Immature natural killer cell (primary cell): Measurements from ENCODE around the gene PRUNE2. TPM values are rescaled to one million over a fixed set of nuclear protein-coding genes. Genes with fewer than 3 reads are reported as not detected.

Experiments used
- DNase-seq, 3 donors: peaks; one replicate each; pipeline ENCODE4 v3.0.0; 2022; ENCODE audit warnings: mixed read lengths in 1 of 3
- H3K27ac Mint-ChIP-seq, 6 donors: one replicate each; pipeline ENCODE4 v1.8.0; 2020; ENCODE audit warnings: mixed read lengths in 6 of 6, mild to moderate bottlenecking in 5 of 6, inconsistent platforms in 4 of 6, moderate library complexity in 3 of 6
- H3K27me3 Mint-ChIP-seq, 3 donors: one replicate each; pipeline ENCODE4 v1.8.0; 2020 to 2021; ENCODE audit warnings: low read depth in 3 of 3, mild to moderate bottlenecking in 3 of 3, mixed read lengths in 3 of 3, moderate library complexity in 3 of 3, inconsistent platforms in 1 of 3
- H3K36me3 Mint-ChIP-seq, 3 donors: one replicate each; pipeline ENCODE4 v1.8.0; 2020; ENCODE audit warnings: mixed read lengths in 3 of 3, inconsistent platforms in 2 of 3, mild to moderate bottlenecking in 2 of 3
- H3K4me1 Mint-ChIP-seq, 2 donors: one replicate each; pipeline ENCODE4 v1.8.0; 2020; ENCODE audit warnings: inconsistent platforms in 2 of 2, mild to moderate bottlenecking in 2 of 2, mixed read lengths in 2 of 2, moderate library complexity in 1 of 2
- H3K4me3 Mint-ChIP-seq, 5 donors: one replicate each; pipeline ENCODE4 v1.8.0; 2020; ENCODE audit warnings: mild to moderate bottlenecking in 5 of 5, mixed read lengths in 5 of 5, inconsistent platforms in 3 of 5, moderate library complexity in 3 of 5
- H3K9me3 Mint-ChIP-seq, 6 donors: one replicate each; pipeline ENCODE4 v1.8.0; 2020; ENCODE audit warnings: mild to moderate bottlenecking in 6 of 6, mixed read lengths in 6 of 6, inconsistent platforms in 4 of 6, moderate library complexity in 3 of 6
- polyA plus RNA-seq, 3 donors: library from polyadenylated mRNA; unstranded; fragments of 300-500 nt; fragmentation: Illumina TruSeq; gene quantifications; one replicate each; pipeline ENCODE4 v1.2.3, GENCODE V29; 2021

Gene PRUNE2
- polyA plus RNA-seq, 3 donors from 2014 or later: 0.11 to 0.24 TPM; not detected in 1

DNA sequence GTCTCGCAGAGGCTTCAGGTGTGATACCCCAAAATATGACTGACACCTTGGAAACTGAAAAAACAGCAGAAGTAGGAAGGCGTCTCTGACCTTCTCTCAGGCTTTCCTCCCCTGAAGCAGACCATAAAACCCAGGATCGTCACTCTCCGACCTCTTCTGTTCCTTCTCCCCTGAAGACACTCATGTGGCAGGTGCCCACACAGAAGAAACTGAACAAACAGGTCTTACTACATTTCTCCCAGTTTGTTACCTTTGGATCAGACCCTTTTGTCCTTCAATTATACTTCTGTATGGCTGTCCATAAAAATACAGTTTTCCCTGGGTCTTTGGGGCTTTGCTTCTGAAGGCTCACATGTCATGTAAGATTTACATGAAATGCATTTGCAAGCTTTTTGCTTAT is 10.3 kb upstream of the PRUNE2 start:
- no peaks in the 10 kb centered on the region for H3K36me3 Mint-ChIP-seq
- H3K4me3 Mint-ChIP-seq: no peak overlapping the region
- peaks cover 0 to 7% (median 0%) of the 10 kb centered on the region in 6 donors for H3K9me3 Mint-ChIP-seq
- H3K4me1 Mint-ChIP-seq: no peaks in the 10 kb centered on the region
- H3K27ac Mint-ChIP-seq: no peak overlapping the region
- H3K27me3 Mint-ChIP-seq: peaks cover 4 to 16% (median 8%) of the 10 kb centered on the region in 3 donors
- DNase-seq: no peak

DNA sequence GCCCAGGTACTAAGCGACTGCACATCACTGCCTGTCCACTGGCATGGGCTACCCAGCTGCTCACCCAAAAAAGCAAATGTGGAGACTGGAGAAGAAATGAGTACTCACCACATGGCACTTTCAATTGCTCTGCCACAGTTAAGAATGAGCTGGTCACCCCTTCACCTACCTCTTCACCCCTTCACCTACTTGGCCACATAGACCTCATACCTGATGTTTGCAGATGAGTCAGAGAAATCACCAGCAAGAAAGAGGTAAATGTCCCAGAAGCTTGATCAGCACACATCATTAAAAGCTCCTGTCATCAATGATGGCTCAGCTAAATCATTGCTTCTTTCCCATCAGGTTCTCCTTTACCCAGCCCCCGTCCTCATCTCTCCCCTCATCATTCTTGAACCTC is 7.6 kb upstream of the PRUNE2 start:
- no peak overlapping the region for H3K27ac Mint-ChIP-seq
- H3K9me3 Mint-ChIP-seq: peaks cover 0 to 5% (median 0%) of the 10 kb centered on the region in 6 donors
- no peak for DNase-seq

DNA sequence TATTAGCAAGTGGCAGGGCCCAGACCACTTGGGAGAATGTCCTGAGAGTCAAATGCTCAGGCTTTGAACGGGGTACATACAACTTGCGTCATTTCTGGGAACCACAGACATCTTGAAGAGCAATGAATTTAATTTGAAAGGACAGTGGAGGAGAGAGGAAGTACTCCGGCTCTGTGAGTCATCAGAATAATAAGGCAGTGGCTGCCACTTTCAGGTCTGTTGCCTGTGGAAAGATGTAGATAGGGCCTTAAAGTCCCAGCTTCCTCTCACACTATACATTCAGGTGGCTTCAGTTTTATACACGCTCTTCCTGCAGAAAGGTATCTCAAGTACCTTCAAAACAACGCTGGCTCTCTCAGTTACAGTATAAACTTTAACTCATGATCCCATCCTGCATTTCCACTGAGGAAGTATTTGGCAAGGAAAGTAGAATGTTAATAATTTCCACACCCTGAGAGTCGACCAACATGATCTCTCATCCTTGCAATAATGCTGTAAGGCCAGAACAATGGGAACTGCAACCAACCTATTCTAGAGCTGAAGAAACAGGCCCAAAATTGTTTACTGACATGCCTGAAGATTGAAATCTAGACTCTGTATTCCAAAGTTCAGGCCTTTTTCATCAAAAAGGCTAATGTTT is 6.8 kb upstream of the PRUNE2 start:
- no peak overlapping the region for H3K4me3 Mint-ChIP-seq
- DNase-seq: no peak
- H3K4me1 Mint-ChIP-seq: no peaks in the 10 kb centered on the region
- no peaks in the 10 kb centered on the region for H3K36me3 Mint-ChIP-seq
- H3K27ac Mint-ChIP-seq: no peak overlapping the region
- H3K27me3 Mint-ChIP-seq: peaks cover 6 to 13% (median 12%) of the 10 kb centered on the region in 3 donors
- H3K9me3 Mint-ChIP-seq: peaks cover 0 to 5% (median 0%) of the 10 kb centered on the region in 6 donors

More for the DNA sequence above, 7.6 kb upstream of the PRUNE2 start:
- Mint-ChIP-seq H3K4me1 (no peaks in the 10 kb centered on the region), H3K36me3 (no peaks in the 10 kb centered on the region), H3K27me3 (peaks cover 4 to 16% (median 13%) of the 10 kb centered on the region in 3 donors), H3K4me3 (no peak overlapping the region)

DNA sequence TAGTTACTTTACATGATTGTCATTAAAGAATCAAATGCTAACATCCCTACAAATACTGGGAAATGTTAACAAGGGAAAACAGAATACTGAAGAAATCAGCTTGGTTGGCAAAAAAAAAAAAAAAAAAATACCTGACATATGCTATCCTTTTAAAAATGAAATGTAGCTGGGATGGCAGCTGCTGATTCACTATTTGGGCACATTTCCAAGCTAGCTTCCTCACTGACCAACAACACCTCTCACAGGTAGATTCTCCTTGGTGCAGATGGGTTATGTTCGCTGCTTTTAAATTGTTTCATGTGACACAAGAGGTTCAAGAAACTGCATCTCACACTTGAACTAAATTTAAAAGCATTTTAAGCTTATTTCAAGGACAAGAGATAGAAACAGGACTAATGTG is 6.1 kb upstream of the PRUNE2 start:
- Mint-ChIP-seq H3K36me3 (no peaks in the 10 kb centered on the region), H3K27me3 (peaks cover 11 to 13% (median 12%) of the 10 kb centered on the region in 3 donors), H3K4me3 (no peak overlapping the region), H3K9me3 (peaks cover 0 to 5% (median 0%) of the 10 kb centered on the region in 6 donors), H3K4me1 (no peaks in the 10 kb centered on the region), H3K27ac (no peak overlapping the region)
- DNase-seq: no peak

DNA sequence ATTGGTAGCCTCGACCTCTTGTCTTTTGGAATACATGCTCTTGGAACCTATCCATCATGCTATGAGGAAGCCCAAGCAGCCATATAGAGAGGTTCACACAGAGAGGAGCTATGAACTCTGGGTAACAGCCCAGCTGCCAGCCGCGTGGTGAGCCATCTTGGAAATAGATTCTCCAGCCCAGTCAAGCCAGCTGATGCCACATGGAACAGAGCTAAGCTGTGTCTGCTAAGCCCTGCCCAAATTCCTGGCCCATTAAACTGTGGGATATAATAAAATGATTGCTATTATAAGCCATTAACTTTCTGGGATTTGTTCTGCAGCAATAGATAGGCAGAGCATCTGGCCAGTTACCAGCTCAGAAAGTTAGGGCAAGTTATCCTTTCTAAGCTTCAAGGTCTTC is 4.9 kb upstream of the PRUNE2 start:
- Mint-ChIP-seq H3K4me1 (peaks cover 2 to 4% of the 10 kb centered on the region in 2 donors), H3K27ac (no peak overlapping the region), H3K36me3 (no peaks in the 10 kb centered on the region), H3K4me3 (no peak overlapping the region), H3K9me3 (peaks cover 0 to 5% (median 0%) of the 10 kb centered on the region in 6 donors), H3K27me3 (peaks cover 11 to 13% (median 12%) of the 10 kb centered on the region in 3 donors)
- no peak for DNase-seq

DNA sequence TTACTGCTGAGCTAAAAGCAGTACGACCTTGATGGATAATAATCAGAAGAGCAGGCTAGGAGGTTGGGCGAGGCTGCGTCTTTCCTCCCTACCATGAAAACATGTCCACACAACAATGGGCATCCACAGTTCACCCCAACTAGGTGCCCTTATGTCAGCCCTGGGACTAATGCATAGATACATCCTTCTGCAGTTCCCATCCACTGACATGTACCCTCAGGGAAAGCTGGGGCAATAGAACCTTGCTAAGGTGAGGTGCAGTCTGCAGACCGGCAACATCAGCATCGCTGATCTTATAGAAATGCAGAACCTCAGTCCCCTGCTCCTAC is 697 bp upstream of the PRUNE2 start:
- H3K4me1 Mint-ChIP-seq: peaks cover 2 to 4% of the 10 kb centered on the region in 2 donors
- H3K27ac Mint-ChIP-seq: no peak overlapping the region
- peaks cover 0 to 5% (median 0%) of the 10 kb centered on the region in 6 donors for H3K9me3 Mint-ChIP-seq
- H3K4me3 Mint-ChIP-seq: no peak overlapping the region
- no peaks in the 10 kb centered on the region for H3K36me3 Mint-ChIP-seq
- DNase-seq: no peak
- peaks cover 7 to 14% (median 13%) of the 10 kb centered on the region in 3 donors for H3K27me3 Mint-ChIP-seq

DNA sequence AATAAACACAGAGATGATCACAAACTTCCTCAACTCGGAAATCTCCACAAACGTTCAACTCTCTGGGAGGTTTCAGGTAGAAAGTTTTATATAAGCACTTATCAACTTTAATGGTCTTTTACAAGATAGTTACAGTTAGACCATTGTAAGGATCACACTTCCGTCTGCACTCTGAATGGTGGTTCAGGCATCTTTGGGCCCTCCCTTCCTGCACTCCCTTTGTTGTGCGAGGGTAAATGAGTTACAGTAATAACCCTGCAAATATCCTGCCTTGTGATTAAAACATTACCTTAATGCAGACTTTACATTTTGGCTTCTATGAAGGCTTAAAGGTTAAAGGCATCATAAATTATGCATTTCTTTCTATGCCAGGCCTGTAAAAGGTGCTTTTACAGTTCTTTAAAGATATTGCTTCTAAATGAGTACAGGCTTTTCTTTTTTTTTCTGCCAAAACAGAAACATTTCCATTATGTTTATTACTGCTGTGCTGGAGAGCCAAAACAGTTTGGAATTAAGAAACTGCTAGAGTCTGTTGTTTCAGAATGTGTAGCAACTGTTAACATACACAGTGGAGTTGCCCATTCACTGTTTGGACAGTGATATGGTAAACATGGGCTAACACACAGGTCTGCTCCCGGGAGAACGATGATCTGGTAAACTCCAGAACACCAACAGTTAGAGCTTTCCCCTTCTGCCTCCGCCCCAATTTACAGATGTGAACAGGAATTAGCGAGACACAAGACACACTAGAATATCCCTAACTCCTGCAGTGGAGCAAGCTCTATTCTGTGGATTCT is 1.1 kb downstream of the PRUNE2 start:
- no peak for DNase-seq
- Mint-ChIP-seq H3K27ac (no peak overlapping the region), H3K4me1 (peaks cover 2 to 4% of the 10 kb centered on the region in 2 donors), H3K36me3 (no peaks in the 10 kb centered on the region), H3K9me3 (peaks cover 0 to 4% (median 0%) of the 10 kb centered on the region in 6 donors), H3K4me3 (no peak overlapping the region), H3K27me3 (peaks cover 5 to 14% (median 11%) of the 10 kb centered on the region in 3 donors)

DNA sequence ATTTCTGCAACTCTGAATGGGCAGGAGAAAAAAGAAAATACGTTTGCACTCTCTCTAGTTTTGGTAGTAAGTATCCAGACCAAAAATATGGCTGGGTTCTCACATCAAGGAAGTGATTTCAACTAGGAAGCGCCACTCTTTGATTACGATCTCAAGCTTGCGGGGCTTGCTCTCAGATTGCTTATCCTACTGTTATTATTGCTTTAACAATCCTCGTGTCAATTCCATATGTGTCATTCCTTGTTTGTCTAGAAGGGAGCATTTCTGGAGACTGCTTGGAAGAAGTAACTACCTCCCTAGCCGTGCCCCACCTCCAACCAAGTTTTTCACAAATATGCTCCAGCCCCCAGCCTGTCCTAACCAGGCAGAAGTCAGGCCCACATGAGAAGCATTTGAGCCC is 3.5 kb downstream of the PRUNE2 start:
- Mint-ChIP-seq H3K27ac (no peak overlapping the region), H3K4me3 (no peak overlapping the region), H3K36me3 (no peaks in the 10 kb centered on the region), H3K9me3 (no peaks in the 10 kb centered on the region), H3K27me3 (peaks cover 2 to 21% (median 6%) of the 10 kb centered on the region in 3 donors), H3K4me1 (peaks cover 2 to 4% of the 10 kb centered on the region in 2 donors)
- DNase-seq: no peak

DNA sequence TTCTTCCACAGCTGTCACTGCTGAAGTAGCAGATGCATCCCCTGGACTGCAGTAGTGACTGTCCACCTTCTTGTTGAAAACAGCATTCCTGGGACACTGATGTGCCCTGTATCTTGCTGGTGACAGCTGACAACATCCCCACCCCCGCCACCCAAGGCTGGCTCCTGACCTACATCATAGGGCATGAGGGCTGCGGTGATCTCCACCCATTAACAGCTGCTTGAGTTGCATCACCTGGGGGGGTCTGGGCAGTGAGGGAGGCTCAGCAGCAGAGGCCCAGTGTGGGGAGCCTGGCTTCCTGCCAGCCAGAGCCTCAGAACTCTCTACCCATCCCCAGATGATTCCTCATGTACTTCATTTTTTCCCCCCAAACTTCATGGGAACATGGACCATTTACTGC is 4.1 kb downstream of the PRUNE2 start:
- Mint-ChIP-seq H3K4me3 (no peak overlapping the region), H3K27me3 (peaks cover 2 to 21% (median 3%) of the 10 kb centered on the region in 3 donors), H3K4me1 (peaks cover 2 to 4% of the 10 kb centered on the region in 2 donors), H3K9me3 (no peaks in the 10 kb centered on the region), H3K36me3 (no peaks in the 10 kb centered on the region), H3K27ac (no peak overlapping the region)
- no peak for DNase-seq

DNA sequence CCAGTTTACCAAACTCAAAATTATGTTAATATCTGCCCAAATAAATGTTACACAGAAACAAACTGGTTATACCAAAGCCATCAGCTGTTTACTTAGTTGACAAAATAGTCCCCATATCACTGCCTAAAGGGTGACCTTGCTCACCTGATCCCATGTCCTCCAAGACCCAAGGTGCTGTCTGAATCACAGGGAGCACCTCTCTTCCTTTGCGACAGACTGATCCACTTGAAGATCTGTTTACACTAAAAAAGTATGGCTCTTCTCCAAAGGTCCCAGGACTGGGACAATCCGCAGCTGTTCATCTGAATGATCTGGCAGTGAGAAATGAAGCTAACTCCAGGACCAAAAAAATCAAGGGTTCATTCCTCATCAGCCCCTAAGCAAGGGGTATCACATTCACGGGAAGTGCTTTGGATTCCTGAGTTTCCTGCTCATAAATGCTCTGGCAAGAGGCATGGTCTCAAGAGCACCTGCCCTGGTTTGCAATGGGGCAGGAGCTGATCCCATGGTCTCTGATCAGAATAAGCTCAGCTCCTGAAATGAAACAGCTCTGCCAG is 5.0 kb downstream of the PRUNE2 start:
- peaks cover 0 to 18% (median 6%) of the 10 kb centered on the region in 3 donors for H3K27me3 Mint-ChIP-seq
- no peak for DNase-seq
- H3K36me3 Mint-ChIP-seq: no peaks in the 10 kb centered on the region
- H3K9me3 Mint-ChIP-seq: peaks cover 0 to 2% (median 0%) of the 10 kb centered on the region in 6 donors
- no peak overlapping the region for H3K4me3 Mint-ChIP-seq
- no peak overlapping the region for H3K27ac Mint-ChIP-seq
- H3K4me1 Mint-ChIP-seq: no peaks in the 10 kb centered on the region

DNA sequence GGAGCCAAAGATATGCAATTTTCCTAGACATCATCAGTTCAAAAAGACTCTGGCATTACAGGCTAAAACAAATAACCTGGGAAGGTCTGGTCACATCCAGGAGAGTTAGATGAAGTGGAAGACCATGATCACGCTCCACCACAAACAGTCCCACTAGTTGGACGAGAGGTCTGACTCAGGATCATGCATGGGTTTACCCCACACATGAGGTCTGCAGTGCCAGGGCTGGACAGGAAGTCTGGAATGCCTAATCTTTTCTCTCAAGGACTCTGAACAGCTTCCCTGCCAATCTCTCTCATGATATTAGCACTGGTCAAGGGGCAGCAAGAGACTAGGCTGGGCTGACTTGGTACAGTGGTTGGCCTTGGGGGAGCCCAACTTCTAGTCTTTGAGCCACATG is 7.1 kb downstream of the PRUNE2 start:
- Mint-ChIP-seq H3K9me3 (peaks cover 0 to 2% (median 0%) of the 10 kb centered on the region in 6 donors), H3K27me3 (peaks cover 0 to 14% (median 7%) of the 10 kb centered on the region in 3 donors), H3K4me3 (no peak overlapping the region), H3K4me1 (no peaks in the 10 kb centered on the region), H3K27ac (no peak overlapping the region), H3K36me3 (no peaks in the 10 kb centered on the region)
- DNase-seq: no peak

GRCh38 chr9:76897804-76898525 is 7.9 kb downstream of the PRUNE2 start:
- no peak for DNase-seq
- Mint-ChIP-seq H3K27ac (no peak overlapping the region), H3K9me3 (peaks cover 0 to 2% (median 0%) of the 10 kb centered on the region in 6 donors), H3K27me3 (peaks cover 0 to 14% (median 8%) of the 10 kb centered on the region in 3 donors), H3K36me3 (no peaks in the 10 kb centered on the region), H3K4me1 (no peaks in the 10 kb centered on the region), H3K4me3 (no peak overlapping the region)

- Mint-ChIP-seq H3K27me3 (peaks cover 0 to 11% (median 8%) of the 10 kb centered on the region in 3 donors), H3K4me3 (no peak overlapping the region), H3K36me3 (no peaks in the 10 kb centered on the region), H3K4me1 (no peaks in the 10 kb centered on the region), H3K9me3 (peaks cover 0 to 5% (median 0%) of the 10 kb centered on the region in 6 donors), H3K27ac (no peak overlapping the region)
- no peak for DNase-seq
Observed at GRCh38 chr9:76896035-76896434, 9.9 kb downstream of the PRUNE2 start.
